Measurements from ENCODE around the gene ATP2B3. TPM values are rescaled to one million over a fixed set of nuclear protein-coding genes. Genes with fewer than 3 reads are reported as not detected.

ATP2B3 gene
- polyA plus RNA-seq, 3 donors, result 0.01 TPM; not detected in 2

- 83% methylated on average over 1 of the region's 3 CpGs for WGBS (ENCODE audit: insufficient coverage)
- H3K36me3 Mint-ChIP-seq, result no peaks in the 10 kb centered on the region
- Histone ChIP-seq H3K9ac (ENCODE audit: insufficient read depth, low read length, poor library complexity, severe bottlenecking) (no peak overlapping the region), H3K36me3 (replicated peaks in 1 of 2; ENCODE audit: control insufficient read depth in 1 of 2, insufficient read depth in 2 of 2, low read length in 2 of 2) (no peaks in the 10 kb centered on the region), H2AFZ (ENCODE audit: insufficient read depth, low read depth, low read length, poor library complexity, severe bottlenecking) (no peak overlapping the region), H3K9me3 (replicated peaks in 1 of 2; ENCODE audit: control insufficient read depth in 1 of 2, insufficient read depth in 1 of 2, low read length in 2 of 2) (no peaks in the 10 kb centered on the region), H3K4me2 (replicated peaks; ENCODE audit: extremely low read depth, low read length, poor library complexity, severe bottlenecking) (no peak overlapping the region), H3K4me3 (replicated peaks in 1 of 3; ENCODE audit: low read depth in 2 of 3, low read length in 3 of 3) (no peak overlapping the region), H3K4me1 (ENCODE audit: control insufficient read depth in 1 of 2, insufficient read depth in 2 of 2, low read length in 2 of 2) (no peaks in the 10 kb centered on the region), H3K79me2 (ENCODE audit: insufficient read depth, low read length) (no peaks in the 10 kb centered on the region), H3K27me3 (ENCODE audit: control insufficient read depth in 2 of 2, insufficient read depth in 2 of 2, low read length in 2 of 2) (peaks cover 0 to 2% of the 10 kb centered on the region in 2 donors), H4K20me1 (ENCODE audit: insufficient read depth, low read length) (no peaks in the 10 kb centered on the region), H3K27ac (ENCODE audit: low read depth in 1 of 2, low read length in 2 of 2) (no peak overlapping the region)
- no peaks in the 10 kb centered on the region for H3K9me3 Mint-ChIP-seq
- H3K4me1 Mint-ChIP-seq, result no peaks in the 10 kb centered on the region
- H3K27me3 Mint-ChIP-seq (ENCODE audit: low read depth in 3 of 3), result peaks cover 7 to 44% (median 19%) of the 10 kb centered on the region in 3 donors
- intact Hi-C loops (cut with micrococcal nuclease), result no loop called here
- DNase-seq, result no peak
- TF ChIP-seq CTCF (IDR thresholded peaks at IDR 0.05), result no peak
- H3K27ac Mint-ChIP-seq, result no peak overlapping the region
- no peak overlapping the region for H3K4me3 Mint-ChIP-seq
Measured at GRCh38 chrX:153524234-153524633, 6.8 kb downstream of the ATP2B3 start.

DNA sequence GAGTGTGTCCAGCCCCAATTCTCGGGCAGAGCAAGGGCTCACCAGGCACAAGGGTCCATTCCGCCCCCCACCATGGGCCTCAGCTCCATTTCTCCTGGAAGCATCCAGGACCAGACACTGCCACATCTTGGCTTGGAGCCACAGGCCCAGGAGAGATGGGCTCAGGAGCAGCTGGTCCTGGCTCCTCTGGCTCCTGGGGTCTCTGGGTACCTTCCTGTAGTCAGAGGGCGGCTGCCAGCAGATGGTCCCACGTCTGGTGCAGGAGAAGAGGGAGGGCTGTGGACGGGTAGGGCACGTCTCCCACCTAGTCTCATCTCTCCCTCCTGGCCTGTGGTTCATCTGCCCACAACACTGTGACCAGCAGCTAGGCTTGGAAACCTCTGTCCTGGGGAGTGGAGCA, 8.0 kb downstream of the ATP2B3 start:
- H3K79me2 ChIP-seq (ENCODE audit: insufficient read depth, low read length), result no peaks in the 10 kb centered on the region

More for the DNA sequence above, 8.0 kb downstream of the ATP2B3 start:
- Mint-ChIP-seq H3K9me3 (no peaks in the 10 kb centered on the region), H3K4me3 (no peak overlapping the region), H3K4me1 (no peaks in the 10 kb centered on the region), H3K36me3 (no peaks in the 10 kb centered on the region), H3K27me3 (ENCODE audit: low read depth in 3 of 3) (peaks cover 6 to 38% (median 15%) of the 10 kb centered on the region in 3 donors), H3K27ac (no peak overlapping the region)
- Histone ChIP-seq H3K4me3 (replicated peaks in 1 of 3; ENCODE audit: low read depth in 2 of 3, low read length in 3 of 3) (no peak overlapping the region), H3K27ac (ENCODE audit: low read depth in 1 of 2, low read length in 2 of 2) (no peak overlapping the region), H3K36me3 (replicated peaks in 1 of 2; ENCODE audit: control insufficient read depth in 1 of 2, insufficient read depth in 2 of 2, low read length in 2 of 2) (no peaks in the 10 kb centered on the region), H3K9ac (ENCODE audit: insufficient read depth, low read length, poor library complexity, severe bottlenecking) (no peak overlapping the region), H3K4me2 (replicated peaks; ENCODE audit: extremely low read depth, low read length, poor library complexity, severe bottlenecking) (no peak overlapping the region), H2AFZ (ENCODE audit: insufficient read depth, low read depth, low read length, poor library complexity, severe bottlenecking) (no peak overlapping the region), H3K27me3 (ENCODE audit: control insufficient read depth in 2 of 2, insufficient read depth in 2 of 2, low read length in 2 of 2) (no peaks in the 10 kb centered on the region), H4K20me1 (ENCODE audit: insufficient read depth, low read length) (no peaks in the 10 kb centered on the region), H3K9me3 (replicated peaks in 1 of 2; ENCODE audit: control insufficient read depth in 1 of 2, insufficient read depth in 1 of 2, low read length in 2 of 2) (no peaks in the 10 kb centered on the region), H3K4me1 (ENCODE audit: control insufficient read depth in 1 of 2, insufficient read depth in 2 of 2, low read length in 2 of 2) (no peaks in the 10 kb centered on the region)
- DNase-seq, result no peak
- TF ChIP-seq CTCF (IDR thresholded peaks at IDR 0.05), result no peak
- WGBS (ENCODE audit: insufficient coverage), result 100% methylated on average over 2 of the region's 6 CpGs
- intact Hi-C loops (cut with micrococcal nuclease), result no loop called here

All from CD14-positive monocyte (primary cell).